HG02678 (cell line): ENCODE measurements around the gene ATG7.
"Not testable (repeated sequence)": the region's sequence is repeated elsewhere in the genome, so short reads cannot be mapped to it uniquely, and the experiment has no call there.

Experiments used
- ATAC-seq: cut with Tn5 transposase; IDR thresholded peaks from one replicate; pipeline ENCODE4 v1.9.1; 2021; ENCODE audit warnings: mild to moderate bottlenecking, moderate library complexity; ENCODE audit not compliant: unreplicated experiment

The ATG7 gene

GRCh38 chr3:11455956-11456355 is 183.8 kb downstream of the ATG7 start:
- no peak for ATAC-seq

DNA sequence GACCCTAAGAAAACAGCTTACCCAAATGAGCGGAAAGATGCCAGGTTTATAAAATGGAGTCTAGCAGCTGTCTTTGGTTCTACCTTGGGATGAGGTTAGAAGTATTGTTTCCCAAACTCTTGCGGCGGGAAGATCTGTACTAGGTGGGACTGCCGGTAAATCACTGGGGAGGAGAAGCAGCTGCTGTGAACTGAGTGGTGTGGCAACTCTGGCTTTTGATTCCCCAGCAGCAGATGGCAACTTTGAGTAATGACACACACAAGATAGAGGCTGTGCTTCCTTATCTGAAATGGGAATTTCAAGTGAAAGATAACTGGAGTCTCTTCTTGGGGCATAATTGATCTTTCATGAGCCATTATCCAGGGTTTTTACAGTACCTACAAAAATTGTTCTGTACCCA is 184.9 kb downstream of the ATG7 start:
- no peak for ATAC-seq

GRCh38 chr3:11459186-11459824 is 187.1 kb downstream of the ATG7 start:
- no peak for ATAC-seq

- no peak for ATAC-seq
Measured at GRCh38 chr3:11461226-11461625, 189.0 kb downstream of the ATG7 start.

DNA sequence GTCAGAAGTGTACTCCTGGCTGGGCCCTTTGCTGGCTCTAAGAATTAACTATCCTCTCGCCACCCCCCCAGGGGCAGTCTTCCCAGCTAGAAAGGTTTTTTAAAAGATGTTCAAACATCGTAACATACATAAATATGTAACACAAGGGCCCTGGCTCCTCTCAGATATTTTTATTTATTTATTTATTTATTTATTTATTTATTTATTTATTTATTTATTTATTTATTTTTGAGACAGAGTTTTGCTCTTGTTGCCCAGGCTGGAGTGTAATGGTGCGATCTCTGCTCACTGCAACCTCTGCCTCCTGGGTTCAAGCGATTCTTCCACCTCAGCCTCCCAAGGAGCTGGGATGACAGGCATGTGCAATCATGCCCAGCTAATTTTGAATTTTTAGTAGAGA is 190.5 kb downstream of the ATG7 start:
- ATAC-seq: not testable (repeated sequence)

DNA sequence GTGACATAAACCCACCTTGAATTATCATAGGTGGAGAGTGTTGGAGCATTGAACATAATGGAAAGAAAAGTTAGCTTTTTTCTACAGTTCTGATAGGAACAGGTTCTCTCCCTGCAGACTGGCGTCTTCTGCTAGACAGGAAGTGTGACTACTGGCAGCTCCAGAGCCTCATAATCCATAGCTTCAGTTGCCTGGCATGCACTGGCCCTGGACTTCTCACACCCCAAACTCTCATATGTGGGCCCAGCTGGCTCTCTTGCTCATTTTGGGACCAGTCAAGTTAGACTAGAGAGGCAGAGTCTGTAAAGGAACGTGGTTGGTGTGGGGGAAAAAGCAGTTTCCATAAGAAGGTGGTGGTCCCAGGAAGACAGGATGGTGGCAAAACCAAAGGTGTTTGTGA is 191.4 kb downstream of the ATG7 start:
- ATAC-seq: no peak

- ATAC-seq: no peak
Measured at GRCh38 chr3:11464356-11464755, 192.2 kb downstream of the ATG7 start.

- ATAC-seq: no peak
Measured at GRCh38 chr3:11465744-11466616, 193.8 kb downstream of the ATG7 start.

DNA sequence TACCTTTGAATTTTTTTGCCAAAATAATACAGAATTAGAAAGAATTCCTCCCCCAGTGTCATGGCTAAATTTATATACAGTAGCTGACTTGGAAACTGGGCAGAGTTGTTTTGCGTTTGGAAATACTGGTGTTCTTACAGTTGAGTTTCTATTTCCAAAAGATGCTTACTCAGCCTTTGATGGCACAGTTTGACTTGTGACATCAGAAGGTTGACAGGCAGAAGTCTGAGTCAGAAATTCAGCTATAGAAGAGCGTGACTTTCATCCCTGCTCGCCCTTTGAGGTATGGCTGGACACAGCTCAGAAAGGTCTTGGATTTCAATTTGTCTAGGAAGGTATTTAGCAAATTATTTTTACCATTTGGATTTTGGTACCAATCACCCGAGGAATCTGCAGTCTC is 195.7 kb downstream of the ATG7 start:
- no peak for ATAC-seq

GRCh38 chr3:11470031-11470853 is 198.0 kb downstream of the ATG7 start:
- ATAC-seq: no peak

GRCh38 chr3:11475324-11475723 is 203.1 kb downstream of the ATG7 start:
- no peak for ATAC-seq

- ATAC-seq: no peak
Measured at GRCh38 chr3:11476735-11477144, 204.5 kb downstream of the ATG7 start.

GRCh38 chr3:11477407-11477911 is 205.3 kb downstream of the ATG7 start:
- no peak for ATAC-seq

- no peak for ATAC-seq
Measured at GRCh38 chr3:11478167-11478566, 206.0 kb downstream of the ATG7 start.

DNA sequence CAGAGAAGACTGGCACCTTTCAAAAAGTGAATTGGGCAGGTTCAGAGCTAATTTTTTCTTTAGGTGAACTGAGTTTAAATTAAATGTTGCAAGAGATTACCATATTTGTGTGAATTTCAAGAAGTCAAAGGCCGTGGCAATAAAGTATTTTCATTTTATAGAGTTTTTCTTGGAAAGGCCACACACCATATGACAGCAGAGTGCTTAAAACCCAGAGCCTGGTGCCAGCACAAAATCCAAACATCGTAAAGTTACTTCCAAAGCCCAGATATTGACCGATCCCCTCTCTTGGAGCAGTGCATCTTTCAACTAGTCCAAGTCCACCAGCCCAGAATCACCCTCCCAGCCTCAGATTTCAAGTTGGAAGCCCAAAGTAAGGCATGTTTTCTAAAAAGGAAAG is 207.0 kb downstream of the ATG7 start:
- no peak for ATAC-seq

- ATAC-seq: no peak
Measured at GRCh38 chr3:11480663-11481298, 208.6 kb downstream of the ATG7 start.

- ATAC-seq: no peak
Measured at GRCh38 chr3:11481556-11481955, 209.4 kb downstream of the ATG7 start.

DNA sequence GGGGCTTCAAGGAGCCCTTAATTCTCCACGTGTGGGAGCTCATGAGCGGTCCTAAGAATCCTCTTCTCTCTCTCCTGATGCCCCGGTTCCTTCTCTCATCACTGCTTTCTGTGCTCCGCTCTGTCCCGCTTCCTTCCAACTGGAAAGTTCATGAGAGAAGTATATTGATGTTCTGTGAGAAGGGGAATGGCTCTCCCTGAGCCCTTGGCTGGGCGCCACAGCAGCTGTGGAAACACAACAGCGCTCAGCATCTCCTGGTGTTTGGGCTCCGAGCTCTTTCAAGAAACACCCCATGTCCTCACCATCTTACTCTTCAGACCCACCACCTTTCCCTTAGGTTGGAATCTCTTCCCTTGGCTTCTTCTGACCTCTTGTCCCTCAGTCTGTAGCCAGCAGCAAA is 209.8 kb downstream of the ATG7 start:
- ATAC-seq: no peak

DNA sequence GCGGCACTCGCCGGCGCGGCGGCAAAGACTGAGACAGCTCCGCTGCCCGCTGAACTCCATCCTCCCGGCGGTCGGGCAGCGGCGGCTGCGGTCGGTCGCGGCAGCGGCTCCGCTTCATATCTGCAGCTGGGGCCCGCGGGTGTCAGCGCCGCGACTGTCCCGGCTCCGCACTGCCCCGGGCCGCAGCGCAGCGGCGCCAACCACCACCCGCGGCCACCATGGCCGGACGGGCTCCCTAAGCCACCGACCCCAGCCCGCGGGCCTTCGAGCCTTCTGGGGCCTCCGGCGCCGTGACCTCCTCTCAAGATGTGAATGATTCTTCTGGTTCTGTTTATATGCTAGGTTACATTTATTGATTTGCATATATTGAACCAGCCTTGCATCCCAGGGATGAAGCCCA is 216.2 kb downstream of the ATG7 start:
- ATAC-seq: not testable (repeated sequence)

GRCh38 chr3:11494131-11494916 is 222.1 kb downstream of the ATG7 start:
- no peak for ATAC-seq
